Measurements from ENCODE around the gene ZCWPW1.
"Not testable (repeated sequence)": the region's sequence is repeated elsewhere in the genome, so short reads cannot be mapped to it uniquely, and the experiment has no call there.

Gene ZCWPW1

DNA sequence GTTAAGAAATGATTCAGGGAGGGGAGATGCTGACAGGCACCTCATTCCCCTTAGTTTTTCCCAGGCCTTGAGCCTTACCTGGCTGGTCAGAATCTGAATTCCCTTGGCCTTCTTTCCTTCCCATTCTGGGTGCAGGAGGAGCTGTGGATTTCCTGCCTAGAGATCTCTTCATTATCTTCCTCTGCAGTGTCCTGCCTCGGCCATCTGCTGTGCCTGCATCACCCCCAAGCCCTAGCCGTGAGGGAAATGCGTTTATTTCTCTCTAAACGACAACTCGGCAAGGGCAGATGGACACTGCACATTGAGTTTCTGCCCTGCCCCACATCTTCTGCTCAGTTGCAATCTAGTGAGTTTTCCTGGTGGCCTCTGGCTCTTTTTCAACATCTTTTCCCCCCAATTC is 26.7 kb downstream of the ZCWPW1 start:
- in situ Hi-C loops (cut with HindIII; ENCODE audit: low sequenced_read_pairs) = no loop called here

DNA sequence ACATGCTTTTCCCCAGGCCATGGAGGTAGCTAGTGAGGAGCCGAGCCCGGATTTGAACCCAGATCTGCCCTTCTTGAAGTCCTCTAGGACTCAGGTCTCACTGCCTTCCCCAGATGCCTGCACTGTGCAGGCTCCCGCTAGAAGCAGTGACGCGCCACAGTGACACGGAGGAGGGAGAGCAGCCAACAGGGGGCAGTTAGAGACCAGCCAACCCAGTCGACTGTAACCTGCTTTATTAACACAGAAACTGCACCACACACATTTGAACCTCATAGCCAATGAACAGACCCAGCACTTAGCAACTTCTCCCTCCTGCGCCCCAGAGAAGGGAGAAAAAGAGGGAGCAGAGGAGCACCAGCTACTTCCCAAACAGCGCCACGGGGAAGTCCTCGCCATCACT is 27.8 kb downstream of the ZCWPW1 start:
- in situ Hi-C loops (cut with HindIII; ENCODE audit: low sequenced_read_pairs) = no loop called here

- in situ Hi-C loops (cut with HindIII; ENCODE audit: low sequenced_read_pairs) = no loop called here
Measured at GRCh38 chr7:100400041-100400440, 28.5 kb downstream of the ZCWPW1 start.

GRCh38 chr7:100398239-100398638 is 30.3 kb downstream of the ZCWPW1 start:
- in situ Hi-C loops (cut with HindIII; ENCODE audit: low sequenced_read_pairs) = no loop called here

DNA sequence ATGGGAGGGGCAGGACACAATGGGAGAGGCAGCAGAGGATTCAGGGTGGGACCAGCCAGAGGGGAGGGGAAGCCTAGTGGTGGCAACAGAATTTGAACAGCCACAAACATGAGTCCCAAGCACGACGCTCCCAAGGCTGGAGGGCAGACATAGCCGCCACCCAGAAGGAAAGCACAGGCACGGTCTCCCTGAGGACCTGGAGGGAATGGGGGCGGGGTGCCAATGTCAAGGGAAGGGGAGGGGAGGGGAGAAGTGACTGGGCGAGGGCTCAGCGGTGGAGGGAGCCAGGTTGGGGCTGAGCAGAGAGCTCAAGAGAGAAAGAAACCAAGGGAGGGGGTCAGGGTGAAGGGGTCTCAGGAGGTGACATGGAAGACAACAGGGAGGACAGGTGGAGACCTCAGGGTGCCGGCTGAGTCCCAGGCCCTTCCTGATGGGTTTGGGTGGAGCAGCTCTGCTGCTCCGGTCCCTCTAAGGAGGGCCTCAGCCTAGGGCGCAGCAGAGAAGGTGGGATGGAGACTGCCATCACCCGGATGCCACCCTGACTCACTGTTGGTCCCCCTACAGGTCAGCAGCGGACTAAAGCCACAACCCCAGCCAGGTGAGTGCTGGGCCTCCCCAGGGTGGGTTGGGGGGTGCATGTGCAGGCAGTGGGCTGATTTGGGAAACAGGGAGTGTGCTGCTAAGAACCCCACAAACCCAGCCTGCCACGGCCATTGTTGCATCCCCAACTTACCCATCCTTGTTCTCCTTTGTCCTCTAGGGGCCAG is 31.0 kb downstream of the ZCWPW1 start:
- in situ Hi-C loops (cut with HindIII; ENCODE audit: low sequenced_read_pairs) = no loop called here

GRCh38 chr7:100396421-100396982 is 32.0 kb downstream of the ZCWPW1 start:
- in situ Hi-C loops (cut with HindIII; ENCODE audit: low sequenced_read_pairs) = no loop called here

DNA sequence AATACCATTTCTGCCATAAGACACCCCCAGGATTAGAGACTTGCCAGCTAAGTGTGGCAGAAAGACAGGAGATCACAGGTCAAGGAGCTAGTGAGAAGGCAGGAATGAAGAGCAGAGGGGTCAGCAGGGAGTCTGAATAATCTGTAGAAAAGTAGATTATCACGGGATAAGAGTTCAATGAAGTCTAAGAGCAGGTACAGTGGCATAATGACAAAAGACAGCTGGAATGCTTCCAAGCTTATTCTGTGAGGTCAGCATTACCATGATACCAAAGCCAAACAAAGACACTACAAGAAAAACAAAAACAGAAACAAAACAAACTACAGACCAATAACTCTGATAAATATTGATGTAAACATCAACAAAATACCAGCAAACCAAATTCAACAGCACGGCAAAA is 34.4 kb downstream of the ZCWPW1 start:
- in situ Hi-C loops (cut with HindIII; ENCODE audit: low sequenced_read_pairs) = no loop called here

DNA sequence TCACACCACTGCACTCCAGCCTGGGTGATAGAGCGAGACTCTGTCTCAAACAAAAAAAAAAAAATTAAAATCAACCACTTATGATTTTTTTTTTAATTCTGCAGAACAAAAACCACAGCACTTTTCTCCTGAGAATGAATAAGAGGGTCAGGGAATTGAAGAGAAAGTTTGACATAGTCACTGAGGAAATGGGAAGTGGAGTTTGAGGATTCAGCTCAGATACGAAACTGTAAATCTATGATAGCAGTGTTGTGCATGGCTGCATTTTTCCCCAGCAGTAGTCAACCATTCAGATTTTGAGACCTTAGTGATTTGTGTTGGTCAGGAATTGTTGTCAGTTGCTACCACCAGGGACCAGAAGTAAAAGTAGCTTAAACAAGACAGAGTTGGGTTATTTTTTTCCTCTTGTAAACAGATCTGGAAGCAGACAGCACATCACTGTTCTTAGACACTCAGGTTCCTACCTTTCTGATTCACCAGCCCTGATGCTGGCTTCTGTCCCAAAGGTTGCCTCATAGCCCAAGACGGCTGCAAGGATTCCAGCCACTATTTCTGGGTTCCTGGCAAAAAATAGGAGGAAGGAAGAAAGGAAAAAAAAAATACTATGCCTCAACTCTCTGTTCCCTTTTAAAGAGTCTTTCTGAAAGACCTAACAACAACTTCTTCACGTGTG is 35.1 kb downstream of the ZCWPW1 start:
- in situ Hi-C loops (cut with HindIII; ENCODE audit: low sequenced_read_pairs) = no loop called here

GRCh38 chr7:100390286-100391009 is 38.1 kb downstream of the ZCWPW1 start:
- in situ Hi-C loops (cut with HindIII; ENCODE audit: low sequenced_read_pairs) = no loop called here

DNA sequence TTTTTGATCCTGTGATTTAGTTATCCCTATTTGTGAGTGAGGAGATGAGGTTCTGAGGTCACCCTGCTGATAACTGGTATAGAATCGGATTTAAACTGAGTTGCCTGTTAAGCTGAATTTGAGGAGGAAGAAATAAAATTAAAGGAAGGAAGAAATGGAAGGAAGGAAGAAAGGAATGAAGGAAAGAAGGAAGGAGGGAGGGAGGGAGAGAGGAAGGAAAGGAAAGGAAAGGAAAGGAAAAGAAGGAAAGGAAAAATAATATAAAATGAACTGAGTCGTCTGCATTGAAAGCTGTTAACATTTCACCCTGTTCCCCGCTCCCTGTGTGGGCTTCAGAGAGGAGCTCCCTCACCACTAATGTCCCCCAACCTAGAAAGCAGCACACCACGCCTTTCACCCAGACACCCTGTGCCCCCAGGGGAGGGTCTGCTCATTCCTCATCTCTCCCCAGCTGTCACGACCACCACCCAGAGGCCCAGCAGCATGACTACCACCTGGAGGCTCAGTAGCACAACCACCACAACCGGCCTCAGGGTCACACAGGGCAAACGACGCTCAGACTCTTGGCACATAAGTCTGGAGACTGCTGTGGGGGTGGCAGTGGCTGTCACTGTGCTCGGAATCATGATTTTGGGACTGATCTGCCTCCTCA is 38.9 kb downstream of the ZCWPW1 start:
- in situ Hi-C loops (cut with HindIII; ENCODE audit: low sequenced_read_pairs) = no loop called here

DNA sequence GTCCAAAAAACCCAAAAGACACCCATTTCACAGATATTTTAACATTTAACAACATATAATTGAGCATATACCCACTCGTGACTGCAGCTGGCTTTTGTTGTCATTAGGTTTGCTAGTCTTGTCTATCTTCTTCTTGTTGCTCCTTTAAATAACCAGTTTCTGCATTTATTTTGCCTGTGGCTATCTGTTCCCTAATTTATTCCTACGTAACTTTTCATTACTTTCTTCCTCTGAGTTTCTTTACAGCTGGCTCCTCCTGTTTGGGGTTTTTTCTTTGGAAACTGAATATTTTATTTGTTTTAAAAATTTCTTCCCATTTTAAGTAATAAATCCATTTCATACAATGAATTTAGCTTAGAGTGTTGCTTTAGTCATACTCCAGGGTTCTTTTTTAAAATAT is 40.8 kb downstream of the ZCWPW1 start:
- in situ Hi-C loops (cut with HindIII; ENCODE audit: low sequenced_read_pairs) = no loop called here

- in situ Hi-C loops (cut with HindIII; ENCODE audit: low sequenced_read_pairs) = no loop called here
Measured at GRCh38 chr7:100386940-100387339, 41.6 kb downstream of the ZCWPW1 start.

DNA sequence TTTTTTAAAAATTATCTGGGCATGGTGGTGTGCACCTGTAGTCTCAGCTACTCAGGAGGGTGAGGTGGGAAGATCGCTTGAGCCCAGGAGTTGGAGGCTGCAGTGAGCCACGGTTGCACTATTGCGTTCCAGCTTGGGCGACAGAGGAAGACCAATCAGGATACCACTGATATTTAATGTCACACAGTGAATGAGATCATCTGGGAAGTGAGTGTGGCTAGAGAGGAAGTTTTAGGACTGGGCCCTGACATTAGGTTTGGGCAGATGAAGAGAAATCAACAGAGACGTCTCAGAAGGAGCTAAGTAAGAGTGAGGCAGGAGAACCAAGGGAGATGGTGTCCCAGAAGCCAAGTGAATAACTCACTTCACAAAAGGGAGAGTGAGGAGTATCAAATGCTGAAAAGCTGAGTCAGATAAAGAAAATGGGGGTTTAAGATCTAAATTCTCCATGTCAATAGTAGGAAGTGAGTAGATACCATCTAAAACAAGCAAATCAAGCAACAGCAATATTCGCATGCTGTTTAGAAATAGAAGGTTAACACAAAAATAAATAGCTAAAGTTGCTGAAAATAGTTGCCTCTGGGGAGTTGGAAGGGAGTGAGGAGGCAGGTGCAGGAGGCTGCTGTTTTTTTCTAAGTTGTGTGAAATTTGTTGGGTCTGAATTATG is 43.7 kb downstream of the ZCWPW1 start:
- in situ Hi-C loops (cut with HindIII; ENCODE audit: low sequenced_read_pairs) = no loop called here

DNA sequence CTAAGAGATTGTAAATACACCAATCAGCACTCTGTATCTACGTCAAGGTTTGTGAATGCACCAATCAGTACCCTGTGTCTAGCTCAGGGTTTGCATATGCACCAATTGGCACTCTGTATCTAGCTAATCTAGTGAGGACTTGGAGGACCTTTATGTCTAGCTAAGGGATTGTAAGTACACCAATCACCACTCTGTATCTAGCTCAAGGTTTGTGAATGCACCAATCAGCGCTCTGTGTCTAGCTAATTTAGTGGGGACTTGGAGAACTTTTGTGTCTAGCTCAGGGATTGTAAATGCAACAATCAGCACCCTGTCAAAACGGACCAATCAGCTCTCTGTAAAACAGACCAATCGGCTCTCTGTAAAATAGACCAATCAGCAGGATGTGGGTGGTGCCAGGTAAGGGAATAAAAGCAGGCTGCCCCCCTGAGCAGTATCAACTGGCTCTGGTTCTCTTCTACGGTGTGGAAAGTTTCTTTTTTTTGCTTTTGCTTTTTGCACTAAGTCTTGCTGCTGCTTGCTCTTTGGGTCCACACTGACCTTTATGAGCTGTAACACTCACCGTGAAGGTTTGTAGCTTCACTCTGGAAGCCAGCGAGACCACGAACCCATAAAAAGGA is 46.2 kb downstream of the ZCWPW1 start:
- in situ Hi-C loops (cut with HindIII; ENCODE audit: low sequenced_read_pairs) = not testable (repeated sequence)

DNA sequence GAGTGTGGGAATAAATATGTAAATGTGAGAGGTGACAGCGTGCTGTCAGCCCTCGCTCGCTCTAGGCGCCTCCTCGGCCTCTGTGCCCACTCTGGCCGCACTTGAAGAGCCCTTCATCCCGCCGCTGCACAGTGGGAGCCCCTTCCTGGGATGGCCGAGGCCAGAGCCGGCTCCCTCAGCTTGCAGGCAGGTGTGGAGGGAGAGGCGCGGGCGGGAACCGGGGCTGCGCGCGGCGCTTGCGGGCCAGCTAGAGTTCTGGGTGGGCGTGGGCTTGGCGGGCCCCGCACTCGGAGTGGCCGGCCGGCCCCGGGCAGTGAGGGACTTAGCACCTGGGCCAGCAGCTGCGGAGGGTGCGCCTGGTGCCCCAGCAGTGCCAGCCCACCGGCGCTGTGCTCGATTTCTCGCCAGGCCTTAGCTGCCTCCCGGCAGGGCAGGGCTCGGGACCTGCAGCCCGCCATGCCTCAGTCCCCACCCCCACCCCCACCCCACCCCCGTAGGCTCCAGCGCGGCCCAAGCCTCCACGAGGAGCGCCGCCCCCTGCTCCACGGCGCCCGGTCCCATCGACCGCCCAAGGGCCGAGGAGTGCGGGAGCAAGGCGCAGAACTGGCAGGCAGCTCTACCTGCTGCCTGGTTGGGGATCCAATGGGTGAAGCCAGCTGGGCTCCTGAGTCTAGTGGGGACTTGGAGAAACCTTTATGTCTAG is 46.8 kb downstream of the ZCWPW1 start:
- in situ Hi-C loops (cut with HindIII; ENCODE audit: low sequenced_read_pairs) = not testable (repeated sequence)

GRCh38 chr7:100380196-100380595 is 48.3 kb downstream of the ZCWPW1 start:
- in situ Hi-C loops (cut with HindIII; ENCODE audit: low sequenced_read_pairs) = no loop called here

DNA sequence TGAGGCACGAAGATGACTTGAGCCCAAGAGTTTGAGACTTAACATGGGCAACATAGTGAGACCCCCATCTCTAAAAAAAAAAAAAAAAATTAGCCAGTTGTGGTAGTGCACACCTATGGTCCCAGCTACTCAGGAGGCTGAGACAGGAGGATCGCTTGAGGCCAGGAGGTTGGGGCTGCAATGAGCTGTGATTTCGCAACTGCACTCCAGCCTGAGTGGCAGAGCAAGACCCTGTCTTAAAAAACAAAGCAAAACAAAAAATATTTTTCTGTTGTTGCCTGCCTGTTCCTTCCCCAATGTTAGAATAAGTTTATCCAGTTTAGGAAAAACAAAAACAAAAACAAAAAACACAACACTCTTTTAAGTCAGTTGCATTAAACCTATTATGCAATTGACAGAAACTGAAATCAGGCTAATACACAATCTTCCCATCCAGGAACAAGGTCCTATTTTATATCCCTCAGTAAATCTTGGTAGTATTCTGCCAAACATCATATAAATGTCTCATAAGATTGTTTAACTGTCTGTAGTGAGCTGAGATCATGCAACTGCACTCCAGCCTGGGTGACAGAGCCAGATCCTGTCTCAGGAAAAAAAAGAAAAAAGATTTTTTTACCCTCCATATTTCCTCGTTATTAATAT is 50.3 kb downstream of the ZCWPW1 start:
- in situ Hi-C loops (cut with HindIII; ENCODE audit: low sequenced_read_pairs) = no loop called here

- in situ Hi-C loops (cut with HindIII; ENCODE audit: low sequenced_read_pairs) = no loop called here
Measured at GRCh38 chr7:100376066-100376465, 52.4 kb downstream of the ZCWPW1 start.

DNA sequence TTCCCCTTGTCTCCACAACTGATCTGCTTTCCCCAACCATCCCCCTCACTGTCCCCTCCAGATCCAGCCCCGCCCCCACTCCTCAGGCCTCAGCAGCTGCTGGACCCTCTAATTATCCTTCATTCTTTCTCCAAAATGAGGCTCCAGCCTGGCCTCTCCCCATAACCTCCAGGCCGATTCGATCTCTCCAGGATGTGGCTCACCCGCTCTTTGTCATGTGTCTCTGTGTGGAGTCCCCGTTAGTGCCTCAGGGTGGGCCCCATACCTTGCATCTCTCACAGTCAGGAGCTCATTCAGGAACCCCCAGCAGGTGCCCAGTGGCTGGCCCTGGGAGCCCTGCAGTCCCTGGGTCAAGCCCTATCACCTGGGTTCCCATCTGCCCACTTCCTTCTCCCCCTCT is 53.9 kb downstream of the ZCWPW1 start:
- in situ Hi-C loops (cut with HindIII; ENCODE audit: low sequenced_read_pairs) = no loop called here
